DND-41 (cell line): Measurements from ENCODE around the gene MARVELD1.

ENCODE experiments used
- ATAC-seq: fragments of 200-7000 bp; cut with Tn5 transposase; 3 replicates; pipeline ENCODE4 v1.9.1; 2021; ENCODE audit warnings: low read depth; ENCODE audit not compliant: insufficient read depth
- DNase-seq: peaks from one replicate; pipeline ENCODE4 v3.0.0-alpha.2; 2020
- H2AFZ ChIP-seq: 2 replicates; pipeline ENCODE4 v1.6.0; 2012; ENCODE audit warnings: low read depth, low read length
- H3K27ac ChIP-seq: 2 replicates; pipeline ENCODE4 v1.5.1; 2012; ENCODE audit warnings: low read length, inconsistent platforms
- H3K27me3 ChIP-seq: fragments of 200-600 bp; sonication (generic); 2 replicates; pipeline ENCODE4 v1.6.0; 2012; ENCODE audit warnings: low read length, mild to moderate bottlenecking, inconsistent platforms; ENCODE audit not compliant: insufficient read depth, poor library complexity
- H3K36me3 ChIP-seq: 2 replicates; pipeline ENCODE4 v1.5.1; 2012; ENCODE audit warnings: low read length, inconsistent platforms; ENCODE audit not compliant: insufficient read depth
- H3K4me1 ChIP-seq: 2 replicates; pipeline ENCODE4 v1.5.1; 2012; ENCODE audit warnings: mild to moderate bottlenecking, low read length; ENCODE audit not compliant: insufficient read depth
- H3K4me2 ChIP-seq: 2 replicates; pipeline ENCODE4 v1.6.0; 2012; ENCODE audit warnings: mild to moderate bottlenecking, moderate library complexity, low read length, inconsistent platforms; ENCODE audit not compliant: insufficient read depth
- H3K4me3 ChIP-seq, 2 experiments: fragments of 200-600 bp in 1 of 2; shearing (Covaris generic) in 1 of 2; 2 replicates each; pipeline ENCODE4 v1.5.1; 2012 to 2016; ENCODE audit warnings: inconsistent platforms in 2 of 2, low read length in 2 of 2, mild to moderate bottlenecking in 2 of 2, low read depth in 1 of 2, moderate library complexity in 1 of 2
- H3K79me2 ChIP-seq: 2 replicates; pipeline ENCODE4 v1.6.0; 2012; ENCODE audit warnings: low read length, inconsistent platforms; ENCODE audit not compliant: insufficient read depth
- H3K9ac ChIP-seq: 2 replicates; pipeline ENCODE4 v1.6.0; 2012; ENCODE audit warnings: low read depth, mild to moderate bottlenecking, inconsistent platforms, low read length, moderate library complexity
- H3K9me3 ChIP-seq: 2 replicates; pipeline ENCODE4 v1.5.1; 2012; ENCODE audit warnings: low read length, moderate library complexity, mild to moderate bottlenecking, inconsistent platforms; ENCODE audit not compliant: insufficient read depth, severe bottlenecking
- H4K20me1 ChIP-seq: 2 replicates; pipeline ENCODE4 v1.6.0; 2012; ENCODE audit warnings: low read length; ENCODE audit not compliant: insufficient read depth
- CTCF ChIP-seq: IDR thresholded peaks from 2 replicates; pipeline ENCODE4 v1.5.1; 2012; ENCODE audit warnings: borderline replicate concordance, low read length, moderate library complexity, mild to moderate bottlenecking; ENCODE audit not compliant: poor library complexity, severe bottlenecking; ENCODE audit errors: extremely low read depth
- EZH2 ChIP-seq: IDR thresholded peaks from 3 replicates; pipeline ENCODE4 v1.6.1; 2012; ENCODE audit warnings: borderline replicate concordance, low read depth, mild to moderate bottlenecking, moderate library complexity, low read length, inconsistent platforms; ENCODE audit not compliant: severe bottlenecking

MARVELD1 gene

GRCh38 chr10:97737770-97738265 lies 24.3 kb downstream of the MARVELD1 start:
- H3K4me1 ChIP-seq, result peaks cover 22% of the 10 kb centered on the region

DNA sequence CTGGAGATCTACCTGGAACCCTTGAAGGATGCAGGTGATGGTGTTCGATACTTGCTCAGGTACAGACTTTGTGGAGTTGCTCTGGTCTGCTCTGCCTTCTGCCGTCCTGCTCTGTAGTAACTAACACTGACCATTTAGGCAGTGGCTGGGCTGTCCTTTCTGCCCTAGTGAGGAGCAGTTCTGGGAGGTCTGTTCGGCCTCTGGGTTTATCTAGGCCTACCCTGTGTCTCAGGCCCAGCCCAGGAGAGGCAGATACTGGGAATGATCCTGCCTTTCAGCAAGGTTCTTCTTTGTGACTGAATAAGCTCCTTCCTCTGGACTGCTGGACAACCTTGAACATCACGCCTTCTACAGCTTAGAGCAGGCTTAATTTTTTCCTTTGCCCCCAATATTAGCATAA lies 25.1 kb downstream of the MARVELD1 start:
- peaks cover 45% of the 10 kb centered on the region for H3K36me3 ChIP-seq
- no peak overlapping the region for H2AFZ ChIP-seq
- no peak for TF ChIP-seq EZH2
- no peak for TF ChIP-seq CTCF
- peak overlapping the region in 1 of 2 experiments; percentile 94; a peak in 2 of 4 replicates for H3K4me3 ChIP-seq
- no peak for DNase-seq
- no peaks in the 10 kb centered on the region for H3K9me3 ChIP-seq
- peak overlapping the region; percentile 86; the same call in 1 of the 2 replicates for H3K9ac ChIP-seq
- no peaks in the 10 kb centered on the region for H3K27me3 ChIP-seq
- peak overlapping the region; percentile 98 for H3K4me2 ChIP-seq
- H3K79me2 ChIP-seq, result peaks cover 55% of the 10 kb centered on the region
- no peak for ATAC-seq
- H3K27ac ChIP-seq, result no peak overlapping the region
- H3K4me1 ChIP-seq, result peaks cover 22% of the 10 kb centered on the region
- H4K20me1 ChIP-seq, result peaks cover 26% of the 10 kb centered on the region

More at GRCh38 chr10:97737770-97738265, 24.3 kb downstream of the MARVELD1 start:
- peaks cover 22% of the 10 kb centered on the region for H4K20me1 ChIP-seq
- TF ChIP-seq EZH2 (no peak), CTCF (no peak)
- H3K27ac ChIP-seq, result peak overlapping the region; percentile 72; the same call in 1 of the 2 replicates
- H2AFZ ChIP-seq, result peak overlapping the region; percentile 89
- no peak for DNase-seq
- peaks cover 37% of the 10 kb centered on the region for H3K36me3 ChIP-seq
- H3K4me3 ChIP-seq, result peak overlapping the region; percentile 81 to 94
- peak; percentile 10; the same call in 1 of the 3 replicates for ATAC-seq
- peak overlapping the region; percentile 86 for H3K9ac ChIP-seq
- no peaks in the 10 kb centered on the region for H3K9me3 ChIP-seq
- no peaks in the 10 kb centered on the region for H3K27me3 ChIP-seq
- peak overlapping the region; percentile 98 for H3K4me2 ChIP-seq
- H3K79me2 ChIP-seq, result peaks cover 48% of the 10 kb centered on the region

- DNase-seq, result no peak
- H2AFZ ChIP-seq, result no peak overlapping the region
- H3K9me3 ChIP-seq, result no peaks in the 10 kb centered on the region
- H3K27me3 ChIP-seq, result no peaks in the 10 kb centered on the region
- H3K4me3 ChIP-seq, result no peak overlapping the region
- H3K9ac ChIP-seq, result no peak overlapping the region
- no peak for ATAC-seq
- H3K36me3 ChIP-seq, result peaks cover 62% of the 10 kb centered on the region
- TF ChIP-seq CTCF (no peak), EZH2 (no peak)
- H3K27ac ChIP-seq, result no peak overlapping the region
- H3K4me1 ChIP-seq, result peaks cover 22% of the 10 kb centered on the region
- H3K4me2 ChIP-seq, result no peak overlapping the region
- peaks cover 29% of the 10 kb centered on the region for H4K20me1 ChIP-seq
- peaks cover 59% of the 10 kb centered on the region for H3K79me2 ChIP-seq
These were observed 27.1 kb downstream of the MARVELD1 start for GRCh38 chr10:97740613-97741012.
